Keratinocyte (primary cell): ENCODE measurements around the gene TMPRSS4. TPM values are rescaled to one million over a fixed set of nuclear protein-coding genes. Genes with fewer than 3 reads are reported as not detected.

Experiments
- DNase-seq: peaks from one replicate; pipeline ENCODE4 v3.0.0-alpha.2; 2011; ENCODE audit warnings: low read depth, missing footprints, low spot score
- FAIRE-seq: peaks from 2 replicates; lab custom pipeline; 2011; peaks lifted over from hg19 to GRCh38; lab: Jason Lieb, UNC
- H2AFZ ChIP-seq: 2 replicates; pipeline ENCODE4 v1.6.0; 2012; ENCODE audit warnings: low read length, control low read depth, inconsistent platforms; ENCODE audit not compliant: control insufficient read depth
- H3K27ac ChIP-seq: 2 replicates; pipeline ENCODE4 v1.5.1; 2011; ENCODE audit warnings: low read length; ENCODE audit not compliant: control insufficient read depth, insufficient read depth
- H3K27me3 ChIP-seq: 3 replicates; pipeline ENCODE4 v1.6.0; 2011; ENCODE audit warnings: low read length; ENCODE audit not compliant: control insufficient read depth, insufficient read depth; ENCODE audit errors: extremely low read depth
- H3K36me3 ChIP-seq, 2 experiments: 2 replicates in 1 of 2; 3 replicates in 1 of 2; pipeline ENCODE4 v1.5.1; 2011; ENCODE audit warnings: low read length in 2 of 2, mild to moderate bottlenecking in 1 of 2; ENCODE audit not compliant: control insufficient read depth in 2 of 2, insufficient read depth in 2 of 2; ENCODE audit errors: extremely low read depth in 1 of 2
- H3K4me1 ChIP-seq: 3 replicates; pipeline ENCODE4 v1.5.1; 2011; ENCODE audit warnings: low read length; ENCODE audit not compliant: control insufficient read depth, insufficient read depth; ENCODE audit errors: extremely low read depth
- H3K4me2 ChIP-seq: 3 replicates; pipeline ENCODE4 v1.6.0; 2011; ENCODE audit warnings: low read depth, low read length; ENCODE audit not compliant: control insufficient read depth, insufficient read depth; ENCODE audit errors: extremely low read depth
- H3K4me3 ChIP-seq, 3 experiments: fragments of 200-600 bp in 1 of 3; sonication (generic) in 1 of 3; 2 replicates in 2 of 3; 3 replicates in 1 of 3; pipeline ENCODE4 v1.5.1; 2011 to 2016; ENCODE audit warnings: low read length in 3 of 3, mild to moderate bottlenecking in 3 of 3, control low read depth in 2 of 3, inconsistent platforms in 1 of 3, low read depth in 1 of 3, mixed read lengths in 1 of 3, mixed run types in 1 of 3, moderate library complexity in 1 of 3; ENCODE audit not compliant: control insufficient read depth in 2 of 3, insufficient read depth in 2 of 3; ENCODE audit errors: extremely low read depth in 1 of 3
- H3K79me2 ChIP-seq: 2 replicates; pipeline ENCODE4 v1.6.0; 2012; ENCODE audit warnings: low read length; ENCODE audit not compliant: control insufficient read depth, insufficient read depth
- H3K9ac ChIP-seq: 3 replicates; pipeline ENCODE4 v1.6.0; 2011; ENCODE audit warnings: low read length; ENCODE audit not compliant: control insufficient read depth, insufficient read depth; ENCODE audit errors: extremely low read depth
- H3K9me1 ChIP-seq: 3 replicates; pipeline ENCODE4 v1.6.0; 2011; ENCODE audit warnings: low read length; ENCODE audit not compliant: control insufficient read depth, insufficient read depth; ENCODE audit errors: extremely low read depth
- H3K9me3 ChIP-seq: 2 replicates; pipeline ENCODE4 v1.5.1; 2012; ENCODE audit warnings: low read depth, low read length; ENCODE audit not compliant: control insufficient read depth
- H4K20me1 ChIP-seq: 3 replicates; pipeline ENCODE4 v1.6.0; 2011; ENCODE audit warnings: low read length; ENCODE audit not compliant: control insufficient read depth, insufficient read depth; ENCODE audit errors: extremely low read depth
- EZH2 ChIP-seq: IDR thresholded peaks from one replicate; pipeline ENCODE4 v1.6.1; 2012; ENCODE audit warnings: inconsistent platforms, mild to moderate bottlenecking, low read length, moderate library complexity
- dilution Hi-C: fragments of 300-500 bp; cut with MboI; formaldehyde crosslinking; loops from one replicate; pipeline ENCODE4 v1.7.0; 2020; ENCODE audit warnings: low sequenced_read_pairs; ENCODE audit not compliant: extremely low pct_ligation_motif_present
- polyA plus RNA-seq, 5 experiments: library from polyadenylated mRNA; depleted of rRNA in 3 of 5; stranded (reverse) in 3 of 5; stranded (forward) in 1 of 5; unstranded in 1 of 5; fragments of >200 nt; gene quantifications; 1 replicate in 1 of 5; 2 replicates in 3 of 5; 3 replicates in 1 of 5; pipeline versions ENCODE4 v1.2.1 to v1.2.3, GENCODE V29; 2011 to 2012; ENCODE audit warnings: missing spikeins in 2 of 5, low read depth in 1 of 5, low replicate concordance in 1 of 5
- TF ChIP-seq, protein P1 (sequence below), 3 experiments: IDR thresholded peaks in 1 of 3; conservative IDR thresholded peaks in 1 of 3; optimal IDR thresholded peaks in 1 of 3; 2 replicates in 2 of 3; 3 replicates in 1 of 3; pipeline versions ENCODE3 to v1.5.1; 2011; ENCODE audit warnings: low read length in 3 of 3, mild to moderate bottlenecking in 3 of 3, moderate library complexity in 2 of 3, control low read depth in 1 of 3, inconsistent platforms in 1 of 3; ENCODE audit not compliant: insufficient read depth in 2 of 3; ENCODE audit errors: extremely low read depth in 1 of 3

The TMPRSS4 gene
- polyA plus RNA-seq, 1 donor (not counting 4 experiments of a cell fraction or from before 2014, with no cell fraction given): 1.2 TPM

DNA sequence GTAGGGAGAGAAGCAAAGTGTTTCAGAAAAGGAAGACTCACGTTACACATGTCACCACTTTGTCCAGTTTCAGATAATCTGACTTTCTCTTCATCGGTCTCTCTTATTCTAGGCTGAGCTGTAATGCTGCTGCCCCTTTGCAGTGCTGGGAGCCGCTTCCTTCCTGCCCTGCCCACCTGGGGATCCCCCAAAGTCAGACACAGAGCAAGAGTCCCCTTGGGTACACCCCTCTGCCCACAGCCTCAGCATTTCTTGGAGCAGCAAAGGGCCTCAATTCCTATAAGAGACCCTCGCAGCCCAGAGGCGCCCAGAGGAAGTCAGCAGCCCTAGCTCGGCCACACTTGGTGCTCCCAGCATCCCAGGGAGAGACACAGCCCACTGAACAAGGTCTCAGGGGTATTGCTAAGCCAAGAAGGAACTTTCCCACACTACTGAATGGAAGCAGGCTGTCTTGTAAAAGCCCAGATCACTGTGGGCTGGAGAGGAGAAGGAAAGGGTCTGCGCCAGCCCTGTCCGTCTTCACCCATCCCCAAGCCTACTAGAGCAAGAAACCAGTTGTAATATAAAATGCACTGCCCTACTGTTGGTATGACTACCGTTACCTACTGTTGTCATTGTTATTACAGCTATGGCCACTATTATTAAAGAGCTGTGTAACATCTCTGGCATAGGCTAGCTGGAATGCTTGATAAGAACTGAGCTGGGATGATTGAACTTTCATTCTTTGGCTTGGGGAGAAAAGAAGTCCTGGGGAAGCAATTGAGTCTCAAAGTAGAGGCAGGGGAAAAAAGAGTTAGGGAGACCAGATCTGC, 41.1 kb downstream of the TMPRSS4 start:
- Histone ChIP-seq H3K4me1 (peaks cover 4% of the 10 kb centered on the region), H4K20me1 (no peaks in the 10 kb centered on the region), H3K79me2 (no peaks in the 10 kb centered on the region), H3K27ac (no peak overlapping the region), H3K4me2 (no peak overlapping the region), H3K36me3 (no peaks in the 10 kb centered on the region), H3K4me3 (no peak overlapping the region), H3K9ac (no peak overlapping the region), H2AFZ (no peak overlapping the region), H3K27me3 (no peaks in the 10 kb centered on the region), H3K9me1 (no peaks in the 10 kb centered on the region), H3K9me3 (no peaks in the 10 kb centered on the region)
- TF ChIP-seq, protein P1, sequence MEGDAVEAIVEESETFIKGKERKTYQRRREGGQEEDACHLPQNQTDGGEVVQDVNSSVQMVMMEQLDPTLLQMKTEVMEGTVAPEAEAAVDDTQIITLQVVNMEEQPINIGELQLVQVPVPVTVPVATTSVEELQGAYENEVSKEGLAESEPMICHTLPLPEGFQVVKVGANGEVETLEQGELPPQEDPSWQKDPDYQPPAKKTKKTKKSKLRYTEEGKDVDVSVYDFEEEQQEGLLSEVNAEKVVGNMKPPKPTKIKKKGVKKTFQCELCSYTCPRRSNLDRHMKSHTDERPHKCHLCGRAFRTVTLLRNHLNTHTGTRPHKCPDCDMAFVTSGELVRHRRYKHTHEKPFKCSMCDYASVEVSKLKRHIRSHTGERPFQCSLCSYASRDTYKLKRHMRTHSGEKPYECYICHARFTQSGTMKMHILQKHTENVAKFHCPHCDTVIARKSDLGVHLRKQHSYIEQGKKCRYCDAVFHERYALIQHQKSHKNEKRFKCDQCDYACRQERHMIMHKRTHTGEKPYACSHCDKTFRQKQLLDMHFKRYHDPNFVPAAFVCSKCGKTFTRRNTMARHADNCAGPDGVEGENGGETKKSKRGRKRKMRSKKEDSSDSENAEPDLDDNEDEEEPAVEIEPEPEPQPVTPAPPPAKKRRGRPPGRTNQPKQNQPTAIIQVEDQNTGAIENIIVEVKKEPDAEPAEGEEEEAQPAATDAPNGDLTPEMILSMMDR (optimal IDR thresholded peaks at IDR 0.05 in 1 of 3, IDR thresholded peaks at IDR 0.05 in 1 of 3, conservative IDR thresholded peaks at IDR 0.05 in 1 of 3; ENCODE audit: extremely low read depth in 1 of 3, insufficient read depth in 2 of 3, low read length in 3 of 3): no peak
- TF ChIP-seq EZH2: no peak
- DNase-seq (no peak), FAIRE-seq (no peak)
- dilution Hi-C loops: no loop called here

DNA sequence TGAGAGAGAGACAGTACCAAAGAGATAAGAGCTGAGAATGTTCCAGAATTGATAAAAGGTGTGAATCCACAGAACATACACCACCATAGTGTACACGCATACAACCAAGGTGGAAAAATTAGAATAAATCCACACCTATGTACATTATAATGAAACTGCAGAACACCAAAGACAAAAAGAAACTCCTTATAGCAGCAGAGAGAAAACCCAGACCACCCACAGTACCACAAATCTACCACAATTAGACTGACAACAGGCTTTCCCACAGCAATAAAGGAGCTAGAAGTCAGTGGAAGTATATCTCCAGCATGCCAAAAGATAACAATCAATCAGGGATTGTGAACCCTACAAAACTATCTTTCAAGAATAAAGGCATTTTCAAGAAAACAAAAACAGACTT, 43.9 kb downstream of the TMPRSS4 start:
- Histone ChIP-seq H3K27me3 (no peaks in the 10 kb centered on the region), H3K36me3 (no peaks in the 10 kb centered on the region), H3K9ac (no peak overlapping the region), H3K4me3 (no peak overlapping the region), H3K9me1 (no peaks in the 10 kb centered on the region), H3K27ac (no peak overlapping the region), H3K79me2 (no peaks in the 10 kb centered on the region), H3K4me2 (no peak overlapping the region), H4K20me1 (no peaks in the 10 kb centered on the region), H2AFZ (no peak overlapping the region), H3K4me1 (no peaks in the 10 kb centered on the region), H3K9me3 (no peaks in the 10 kb centered on the region)
- dilution Hi-C loops: no loop called here
- TF ChIP-seq EZH2: no peak
- TF ChIP-seq, protein P1 (optimal IDR thresholded peaks at IDR 0.05 in 1 of 3, IDR thresholded peaks at IDR 0.05 in 1 of 3, conservative IDR thresholded peaks at IDR 0.05 in 1 of 3; ENCODE audit: extremely low read depth in 1 of 3, insufficient read depth in 2 of 3, low read length in 3 of 3): no peak
- DNase-seq (no peak), FAIRE-seq (no peak)
